ENCODE data around the gene GIMD1. TPM values are rescaled to one million over a fixed set of nuclear protein-coding genes. Genes with fewer than 3 reads are reported as not detected.
"Not testable (repeated sequence)": the region's sequence is repeated elsewhere in the genome, so short reads cannot be mapped to it uniquely, and the experiment has no call there.

GIMD1 gene
- polyA plus RNA-seq, 3 donors, result not detected

DNA sequence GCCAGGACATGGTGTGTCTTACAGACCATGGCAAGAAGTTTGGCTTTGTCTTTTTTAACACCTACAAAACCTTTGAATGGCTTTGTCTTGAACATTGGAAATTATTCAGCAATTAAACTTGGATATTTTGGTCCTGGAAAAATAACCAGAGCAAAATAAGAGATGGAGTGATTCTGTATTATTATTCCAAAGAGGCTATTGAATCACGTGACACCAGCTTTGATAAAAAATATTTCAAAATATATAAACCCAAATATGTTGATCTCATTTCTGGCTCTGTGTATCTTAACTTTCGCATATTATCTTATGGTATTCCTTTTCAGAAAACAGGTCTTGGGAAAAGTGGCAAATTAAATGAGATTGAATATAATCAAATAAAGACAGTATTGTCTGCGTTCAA is 32.6 kb upstream of the GIMD1 start:
- no peak overlapping the region for H3K4me3 ChIP-seq (replicated peaks in 1 of 3; ENCODE audit: low read depth in 2 of 3, low read length in 3 of 3)
- no peaks in the 10 kb centered on the region for H3K27me3 ChIP-seq (ENCODE audit: control insufficient read depth in 2 of 2, insufficient read depth in 2 of 2, low read length in 2 of 2)
- Mint-ChIP-seq H3K4me1 (no peaks in the 10 kb centered on the region), H3K27ac (no peak overlapping the region), H3K9me3 (peaks cover 0 to 16% (median 5%) of the 10 kb centered on the region in 7 donors), H3K36me3 (no peaks in the 10 kb centered on the region), H3K4me3 (no peak overlapping the region), H3K27me3 (ENCODE audit: low read depth in 3 of 3) (no peaks in the 10 kb centered on the region)
- no peaks in the 10 kb centered on the region for H3K79me2 ChIP-seq (ENCODE audit: insufficient read depth, low read length)
- intact Hi-C loops (cut with micrococcal nuclease), result no loop called here
- no peak for DNase-seq
- no peak overlapping the region for H2AFZ ChIP-seq (ENCODE audit: insufficient read depth, low read depth, low read length, poor library complexity, severe bottlenecking)
- no peaks in the 10 kb centered on the region for H3K36me3 ChIP-seq (replicated peaks in 1 of 2; ENCODE audit: control insufficient read depth in 1 of 2, insufficient read depth in 2 of 2, low read length in 2 of 2)
- no peak overlapping the region for H3K27ac ChIP-seq (ENCODE audit: low read depth in 1 of 2, low read length in 2 of 2)
- no peaks in the 10 kb centered on the region for H4K20me1 ChIP-seq (ENCODE audit: insufficient read depth, low read length)
- H3K4me1 ChIP-seq (ENCODE audit: control insufficient read depth in 1 of 2, insufficient read depth in 2 of 2, low read length in 2 of 2), result no peaks in the 10 kb centered on the region
- TF ChIP-seq, protein P1, sequence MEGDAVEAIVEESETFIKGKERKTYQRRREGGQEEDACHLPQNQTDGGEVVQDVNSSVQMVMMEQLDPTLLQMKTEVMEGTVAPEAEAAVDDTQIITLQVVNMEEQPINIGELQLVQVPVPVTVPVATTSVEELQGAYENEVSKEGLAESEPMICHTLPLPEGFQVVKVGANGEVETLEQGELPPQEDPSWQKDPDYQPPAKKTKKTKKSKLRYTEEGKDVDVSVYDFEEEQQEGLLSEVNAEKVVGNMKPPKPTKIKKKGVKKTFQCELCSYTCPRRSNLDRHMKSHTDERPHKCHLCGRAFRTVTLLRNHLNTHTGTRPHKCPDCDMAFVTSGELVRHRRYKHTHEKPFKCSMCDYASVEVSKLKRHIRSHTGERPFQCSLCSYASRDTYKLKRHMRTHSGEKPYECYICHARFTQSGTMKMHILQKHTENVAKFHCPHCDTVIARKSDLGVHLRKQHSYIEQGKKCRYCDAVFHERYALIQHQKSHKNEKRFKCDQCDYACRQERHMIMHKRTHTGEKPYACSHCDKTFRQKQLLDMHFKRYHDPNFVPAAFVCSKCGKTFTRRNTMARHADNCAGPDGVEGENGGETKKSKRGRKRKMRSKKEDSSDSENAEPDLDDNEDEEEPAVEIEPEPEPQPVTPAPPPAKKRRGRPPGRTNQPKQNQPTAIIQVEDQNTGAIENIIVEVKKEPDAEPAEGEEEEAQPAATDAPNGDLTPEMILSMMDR (IDR thresholded peaks at IDR 0.05), result no peak
- peaks cover 4 to 10% of the 10 kb centered on the region in 2 donors for H3K9me3 ChIP-seq (replicated peaks in 1 of 2; ENCODE audit: control insufficient read depth in 1 of 2, insufficient read depth in 1 of 2, low read length in 2 of 2)
- no peak overlapping the region for H3K4me2 ChIP-seq (replicated peaks; ENCODE audit: extremely low read depth, low read length, poor library complexity, severe bottlenecking)
- no peak overlapping the region for H3K9ac ChIP-seq (ENCODE audit: insufficient read depth, low read length, poor library complexity, severe bottlenecking)
- WGBS (ENCODE audit: insufficient coverage), result no CpG with 5 or more reads among the region's 3 CpGs

DNA sequence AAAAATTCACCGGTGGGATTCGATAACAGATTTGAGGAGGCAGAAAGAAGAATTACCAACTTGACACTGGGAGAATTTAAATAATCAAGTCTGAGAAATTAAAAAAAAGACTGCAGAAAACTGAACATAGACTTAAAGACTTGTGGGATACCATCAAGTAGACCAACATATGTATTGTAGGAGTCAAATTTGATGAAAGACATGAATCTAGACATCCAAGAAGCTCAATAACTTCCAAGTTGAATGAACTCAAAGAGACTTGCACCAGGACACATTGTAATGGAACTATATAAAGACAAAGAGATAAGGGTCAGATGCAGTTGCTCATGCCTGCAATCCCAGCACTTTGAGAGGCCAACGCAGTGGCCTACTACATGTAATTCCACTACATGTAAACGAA is 30.3 kb upstream of the GIMD1 start:
- H3K36me3 Mint-ChIP-seq; H3K27me3 Mint-ChIP-seq (ENCODE audit: low read depth in 3 of 3); H3K9ac ChIP-seq (ENCODE audit: insufficient read depth, low read length, poor library complexity, severe bottlenecking); H3K4me2 ChIP-seq (replicated peaks; ENCODE audit: extremely low read depth, low read length, poor library complexity, severe bottlenecking); H3K36me3 ChIP-seq (replicated peaks in 1 of 2; ENCODE audit: control insufficient read depth in 1 of 2, insufficient read depth in 2 of 2, low read length in 2 of 2); H4K20me1 ChIP-seq (ENCODE audit: insufficient read depth, low read length); H3K4me3 Mint-ChIP-seq; H3K4me1 Mint-ChIP-seq; DNase-seq; H3K4me3 ChIP-seq (replicated peaks in 1 of 3; ENCODE audit: low read depth in 2 of 3, low read length in 3 of 3); H3K27ac ChIP-seq (ENCODE audit: low read depth in 1 of 2, low read length in 2 of 2); intact Hi-C loops (cut with micrococcal nuclease); H3K27me3 ChIP-seq (ENCODE audit: control insufficient read depth in 2 of 2, insufficient read depth in 2 of 2, low read length in 2 of 2); H3K79me2 ChIP-seq (ENCODE audit: insufficient read depth, low read length); H3K27ac Mint-ChIP-seq; H3K4me1 ChIP-seq (ENCODE audit: control insufficient read depth in 1 of 2, insufficient read depth in 2 of 2, low read length in 2 of 2); H2AFZ ChIP-seq (ENCODE audit: insufficient read depth, low read depth, low read length, poor library complexity, severe bottlenecking): not testable (repeated sequence)
- H3K9me3 ChIP-seq (replicated peaks in 1 of 2; ENCODE audit: control insufficient read depth in 1 of 2, insufficient read depth in 1 of 2, low read length in 2 of 2), result peaks cover 9 to 18% of the 10 kb centered on the region in 2 donors
- WGBS (ENCODE audit: insufficient coverage), result no CpG with 5 or more reads among the region's 4 CpGs
- H3K9me3 Mint-ChIP-seq, result peaks cover 7 to 14% (median 10%) of the 10 kb centered on the region in 7 donors

Measured in CD14-positive monocyte (primary cell).